Activated B cell treated with CpG ODN at 0.5 μM for 24 hours (primary cell): Measurements from ENCODE around the gene OXSM. TPM values are rescaled to one million over a fixed set of nuclear protein-coding genes. Genes with fewer than 3 reads are reported as not detected.
A peak's percentile ranks its signal among the peaks of the same experiment; 100 is the strongest.

Experiments used
- ATAC-seq: fragments of 200-7000 bp; cut with Tn5 transposase; one replicate; pipeline ENCODE4 v1.10.0; 2021; ENCODE audit warnings: low read depth, mild to moderate bottlenecking, moderate library complexity
- CTCF ChIA-PET: fragments of 350-600 bp; sonication (Branson Sonifier 250); formaldehyde crosslinking; loops from one replicate; lab custom pipeline; 2021; ENCODE audit warnings: antibody characterized with exemption; lab: Charles Lee
- POLR2A ChIA-PET: fragments of 350-600 bp; sonication (Branson Sonifier 250); formaldehyde crosslinking; loops from one replicate; lab custom pipeline; 2021; ENCODE audit warnings: antibody characterized with exemption; lab: Charles Lee
- DNase-seq: peaks from one replicate; pipeline ENCODE4 v3.0.0; 2022
- H3K27ac Mint-ChIP-seq: one replicate; pipeline ENCODE4 v1.8.0; 2020; ENCODE audit warnings: mixed read lengths
- H3K27me3 Mint-ChIP-seq: one replicate; pipeline ENCODE4 v1.8.0; 2021; ENCODE audit warnings: mixed read lengths
- H3K36me3 Mint-ChIP-seq: one replicate; pipeline ENCODE4 v1.8.0; 2021; ENCODE audit warnings: low read depth, mixed read lengths
- H3K4me1 Mint-ChIP-seq: one replicate; pipeline ENCODE4 v1.8.0; 2021; ENCODE audit warnings: mixed read lengths
- H3K4me3 Mint-ChIP-seq: one replicate; pipeline ENCODE4 v1.8.0; 2020; ENCODE audit warnings: mild to moderate bottlenecking, mixed read lengths
- H3K9me3 Mint-ChIP-seq: one replicate; pipeline ENCODE4 v1.8.0; 2020; ENCODE audit warnings: mixed read lengths
- CTCF ChIP-seq: fragments of 200-600 bp; IDR thresholded peaks from one replicate; pipeline ENCODE4 v1.8.0; 2022; ENCODE audit warnings: antibody characterized with exemption, mild to moderate bottlenecking
- intact Hi-C: fragments of 100-400 bp; cut with micrococcal nuclease; formaldehyde crosslinking; loops from one replicate; pipeline ENCODE4 v1.15.1; 2024
- total RNA-seq: library from RNA; stranded (reverse); gene quantifications from 2 replicates; pipeline ENCODE4 v1.2.3, GENCODE V29; 2022

OXSM gene
- total RNA-seq, 1 donor from 2014 or later: 12.6 TPM

- intact Hi-C loops: loop anchor here (1.0 to 10.0 kb wide), 3 partner anchors 73 to 1289 kb away; partner anchors contain the start of gene THRB
- DNase-seq: no peak
- Mint-ChIP-seq H3K36me3 (peaks cover 17% of the 10 kb centered on the region), H3K4me1 (peaks cover 50% of the 10 kb centered on the region), H3K27ac (peak overlapping the region; percentile 80), H3K9me3 (no peaks in the 10 kb centered on the region), H3K27me3 (no peaks in the 10 kb centered on the region), H3K4me3 (peak overlapping the region; percentile 87)
- POLR2A ChIA-PET: interaction anchor here (0.5 to 2.2 kb wide), 15 partner anchors 9 to 1867 kb away, joined by 3 to 40 read pairs (median 7); partner anchors contain the start of genes NKIRAS1, RPL15 and TOP2B
- peak; percentile 26 for ATAC-seq
- TF ChIP-seq CTCF: no peak
- CTCF ChIA-PET: interaction anchor here (0.6 to 1.9 kb wide), 3 partner anchors 15 to 135 kb away, joined by 3 to 10 read pairs (median 3); no protein-coding TSS in a partner anchor
Measured at GRCh38 chr3:25783661-25784512, 6.0 kb upstream of the OXSM start.

GRCh38 chr3:25784971-25785370, 4.9 kb upstream of the OXSM start:
- DNase-seq (no peak), ATAC-seq (no peak)
- intact Hi-C loops: loop anchor here (10.0 kb wide), 1 partner anchor 1290 kb away; the partner anchor contains the start of gene THRB
- peaks cover 18% of the 10 kb centered on the region for H3K36me3 Mint-ChIP-seq
- peaks cover 52% of the 10 kb centered on the region for H3K4me1 Mint-ChIP-seq
- ChIA-PET POLR2A (no interaction called here), CTCF (no interaction called here)
- no peak for TF ChIP-seq CTCF
- no peaks in the 10 kb centered on the region for H3K27me3 Mint-ChIP-seq
- peak overlapping the region; percentile 87 for H3K4me3 Mint-ChIP-seq
- no peak overlapping the region for H3K27ac Mint-ChIP-seq
- no peaks in the 10 kb centered on the region for H3K9me3 Mint-ChIP-seq

- CTCF ChIA-PET: interaction anchor here (1.0 kb wide), 1 partner anchor 137 kb away, joined by 3 read pairs; no protein-coding TSS in a partner anchor
- no peak for DNase-seq
- Mint-ChIP-seq H3K4me1 (peaks cover 51% of the 10 kb centered on the region), H3K4me3 (no peak overlapping the region), H3K27ac (no peak overlapping the region), H3K27me3 (no peaks in the 10 kb centered on the region), H3K9me3 (no peaks in the 10 kb centered on the region), H3K36me3 (peaks cover 17% of the 10 kb centered on the region)
- POLR2A ChIA-PET: no interaction called here
- TF ChIP-seq CTCF: no peak
- ATAC-seq: no peak
- intact Hi-C loops: loop anchor here (10.0 kb wide), 1 partner anchor 1291 kb away; the partner anchor contains the start of gene THRB
Measured at GRCh38 chr3:25785826-25786225, 4.1 kb upstream of the OXSM start.

- no peaks in the 10 kb centered on the region for H3K9me3 Mint-ChIP-seq
- TF ChIP-seq CTCF: no peak
Measured at GRCh38 chr3:25787689-25788088, 2.2 kb upstream of the OXSM start.

GRCh38 chr3:25789209-25789595, 688 bp upstream of the OXSM start:
- H3K4me3 Mint-ChIP-seq: peak overlapping the region; percentile 95
- ChIA-PET POLR2A (interaction anchor here (0.8 to 2.2 kb wide), 6 partner anchors 8 to 1872 kb away, joined by 3 to 7 read pairs (median 5); partner anchors contain the start of genes NKIRAS1 and RPL15), CTCF (no interaction called here)
- intact Hi-C loops: loop anchor here (10.0 kb wide), 1 partner anchor 1294 kb away; the partner anchor contains the start of gene THRB
- no peaks in the 10 kb centered on the region for H3K27me3 Mint-ChIP-seq
- H3K27ac Mint-ChIP-seq: peak overlapping the region; percentile 99
- DNase-seq (no peak), ATAC-seq (no peak)
- TF ChIP-seq CTCF: no peak
- peaks cover 40% of the 10 kb centered on the region for H3K4me1 Mint-ChIP-seq
- no peaks in the 10 kb centered on the region for H3K9me3 Mint-ChIP-seq
- peaks cover 6% of the 10 kb centered on the region for H3K36me3 Mint-ChIP-seq

More at GRCh38 chr3:25787689-25788088, 2.2 kb upstream of the OXSM start:
- H3K27ac Mint-ChIP-seq: no peak overlapping the region
- POLR2A ChIA-PET: interaction anchor here (1.2 kb wide), 1 partner anchor 10 kb away, joined by 3 read pairs; no protein-coding TSS in a partner anchor
- peaks cover 8% of the 10 kb centered on the region for H3K36me3 Mint-ChIP-seq
- DNase-seq: no peak
- no peak overlapping the region for H3K4me3 Mint-ChIP-seq
- peaks cover 46% of the 10 kb centered on the region for H3K4me1 Mint-ChIP-seq
- H3K27me3 Mint-ChIP-seq: no peaks in the 10 kb centered on the region
- intact Hi-C loops: loop anchor here (10.0 kb wide), 1 partner anchor 1293 kb away; the partner anchor contains the start of gene THRB
- CTCF ChIA-PET: no interaction called here
- no peak for ATAC-seq
